ENCODE data around the gene OSBPL6. TPM values are rescaled to one million over a fixed set of nuclear protein-coding genes. Genes with fewer than 3 reads are reported as not detected.

OSBPL6 gene
- total and polyA plus RNA-seq, 2 of the 13 experiments (the other 11 are each of a cell fraction or from before 2014, with no cell fraction given), result 0.03 to 0.11 TPM

GRCh38 chr2:178413472-178414265 lies 219.4 kb downstream of the OSBPL6 start (continued):
- TF ChIP-seq HNF1B (CRISPR knock-in tag; IDR thresholded peaks at IDR 0.05) (0 out of 2 replicates have a peak, but pooled peaks have one; percentile 48), HIVEP1 (CRISPR knock-in tag; IDR thresholded peaks at IDR 0.05) (peak; percentile 58; the same call in 1 of the 2 replicates), XRCC5 (optimal IDR thresholded peaks at IDR 0.05; ENCODE audit: low read length) (peak; percentile 48), ZNF678 (CRISPR knock-in tag; IDR thresholded peaks at IDR 0.05) (0 out of 2 replicates have a peak, but pooled peaks have one; percentile 45), ZNF3 (CRISPR knock-in tag; IDR thresholded peaks at IDR 0.05) (0 out of 2 replicates have a peak, but pooled peaks have one; percentile 20), UBTF (CRISPR knock-in tag; IDR thresholded peaks at IDR 0.05) (peak; percentile 49; the same call in 1 of the 2 replicates), TFDP1 (CRISPR knock-in tag; IDR thresholded peaks at IDR 0.05; ENCODE audit: borderline replicate concordance) (peak; percentile 46; the same call in 1 of the 2 replicates), POLR2G (IDR thresholded peaks at IDR 0.05; ENCODE audit: low read depth, low read length) (peak; percentile 35; the same call in 1 of the 2 replicates), ZNF263 (CRISPR knock-in tag; IDR thresholded peaks at IDR 0.05) (peak; percentile 86), ZNF335 (CRISPR knock-in tag; IDR thresholded peaks at IDR 0.05) (peak; percentile 98), CSRNP1 (CRISPR knock-in tag; IDR thresholded peaks at IDR 0.05) (peak; percentile 17; the same call in 1 of the 2 replicates), HBP1 (CRISPR knock-in tag; IDR thresholded peaks at IDR 0.05; ENCODE audit: low read depth) (no peak), ZNF331 (CRISPR knock-in tag; IDR thresholded peaks at IDR 0.05) (0 out of 2 replicates have a peak, but pooled peaks have one; percentile 19), ZSCAN31 (CRISPR knock-in tag; IDR thresholded peaks at IDR 0.05; ENCODE audit: low read depth) (0 out of 2 replicates have a peak, but pooled peaks have one; percentile 37), ZNF136 (CRISPR knock-in tag; IDR thresholded peaks at IDR 0.05; ENCODE audit: low read depth) (no peak), TOPORS (CRISPR knock-in tag; IDR thresholded peaks at IDR 0.05) (0 out of 2 replicates have a peak, but pooled peaks have one; percentile 32), GABPB1 (CRISPR knock-in tag; IDR thresholded peaks at IDR 0.05) (peak; percentile 67; the same call in 1 of the 2 replicates), SIX1 (CRISPR knock-in tag; IDR thresholded peaks at IDR 0.05; ENCODE audit: borderline replicate concordance) (no peak), SRY (CRISPR knock-in tag; IDR thresholded peaks at IDR 0.05) (peak; percentile 73; the same call in 1 of the 2 replicates)
